Nephron (organoid): ENCODE results near the gene MMP3.

Source experiments
- H3K27ac Mint-ChIP-seq, 3 experiments: 2 replicates each; pipeline ENCODE4 v1.8.0; 2020; ENCODE audit warnings: mixed read lengths in 3 of 3, mild to moderate bottlenecking in 2 of 3, moderate library complexity in 1 of 3
- H3K27me3 Mint-ChIP-seq: 2 replicates; pipeline ENCODE4 v1.8.0; 2021; ENCODE audit warnings: low read depth, mild to moderate bottlenecking, moderate library complexity, mixed read lengths
- H3K36me3 Mint-ChIP-seq: 2 replicates; pipeline ENCODE4 v1.8.0; 2020; ENCODE audit warnings: low read depth, mixed read lengths
- H3K4me1 Mint-ChIP-seq: 2 replicates; pipeline ENCODE4 v1.8.0; 2020; ENCODE audit warnings: mixed read lengths
- H3K4me3 Mint-ChIP-seq, 3 experiments: 2 replicates each; pipeline ENCODE4 v1.8.0; 2020; ENCODE audit warnings: mild to moderate bottlenecking in 3 of 3, mixed read lengths in 3 of 3, moderate library complexity in 2 of 3
- H3K9me3 Mint-ChIP-seq: 2 replicates; pipeline ENCODE4 v1.8.0; 2020; ENCODE audit warnings: mixed read lengths
- TF ChIP-seq, protein P1 (sequence below), 3 experiments: fragments of 200-600 bp; sonication (generic); IDR thresholded peaks; one replicate each; pipeline ENCODE4 v1.5.0; 2021; ENCODE audit warnings: antibody characterized with exemption in 3 of 3; ENCODE audit not compliant: unreplicated experiment in 3 of 3

The MMP3 gene

DNA sequence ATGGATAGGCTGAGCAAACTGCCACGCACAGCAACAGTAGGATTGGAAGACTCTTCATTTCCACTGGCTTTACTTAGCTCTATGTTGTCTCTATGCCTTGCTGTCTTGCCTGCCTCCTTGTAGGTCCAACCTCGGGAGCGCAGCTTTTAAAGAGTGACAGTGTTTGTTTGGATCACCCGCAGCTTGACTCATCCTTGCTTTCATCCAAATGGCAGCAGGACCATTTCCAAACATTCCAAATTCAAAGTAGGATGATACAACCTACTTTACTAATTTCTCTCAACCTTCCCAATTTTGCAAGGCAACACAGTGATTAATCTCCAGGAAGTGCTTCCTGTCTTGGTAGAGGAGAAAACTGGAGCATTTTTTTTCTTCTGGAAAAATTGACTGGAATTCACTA, at the start of gene MMP3:
Gene MMP3 (minus strand): TSS at position 121 of the 400 bp plus-strand sequence. CDS start 63 bp downstream, at position 58.
- Mint-ChIP-seq H3K27ac (no peak within 1 kb of the TSS), H3K9me3 (no peaks in the 10 kb centered on the region), H3K27me3 (no peaks in the 10 kb centered on the region), H3K4me3 (no peak within 1 kb of the TSS), H3K4me1 (peaks cover 13% of the 10 kb centered on the region), H3K36me3 (no peaks in the 10 kb centered on the region)
- TF ChIP-seq, protein P1, sequence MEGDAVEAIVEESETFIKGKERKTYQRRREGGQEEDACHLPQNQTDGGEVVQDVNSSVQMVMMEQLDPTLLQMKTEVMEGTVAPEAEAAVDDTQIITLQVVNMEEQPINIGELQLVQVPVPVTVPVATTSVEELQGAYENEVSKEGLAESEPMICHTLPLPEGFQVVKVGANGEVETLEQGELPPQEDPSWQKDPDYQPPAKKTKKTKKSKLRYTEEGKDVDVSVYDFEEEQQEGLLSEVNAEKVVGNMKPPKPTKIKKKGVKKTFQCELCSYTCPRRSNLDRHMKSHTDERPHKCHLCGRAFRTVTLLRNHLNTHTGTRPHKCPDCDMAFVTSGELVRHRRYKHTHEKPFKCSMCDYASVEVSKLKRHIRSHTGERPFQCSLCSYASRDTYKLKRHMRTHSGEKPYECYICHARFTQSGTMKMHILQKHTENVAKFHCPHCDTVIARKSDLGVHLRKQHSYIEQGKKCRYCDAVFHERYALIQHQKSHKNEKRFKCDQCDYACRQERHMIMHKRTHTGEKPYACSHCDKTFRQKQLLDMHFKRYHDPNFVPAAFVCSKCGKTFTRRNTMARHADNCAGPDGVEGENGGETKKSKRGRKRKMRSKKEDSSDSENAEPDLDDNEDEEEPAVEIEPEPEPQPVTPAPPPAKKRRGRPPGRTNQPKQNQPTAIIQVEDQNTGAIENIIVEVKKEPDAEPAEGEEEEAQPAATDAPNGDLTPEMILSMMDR (IDR thresholded peaks at IDR 0.05; ENCODE audit: unreplicated experiment in 3 of 3) = no peak

DNA sequence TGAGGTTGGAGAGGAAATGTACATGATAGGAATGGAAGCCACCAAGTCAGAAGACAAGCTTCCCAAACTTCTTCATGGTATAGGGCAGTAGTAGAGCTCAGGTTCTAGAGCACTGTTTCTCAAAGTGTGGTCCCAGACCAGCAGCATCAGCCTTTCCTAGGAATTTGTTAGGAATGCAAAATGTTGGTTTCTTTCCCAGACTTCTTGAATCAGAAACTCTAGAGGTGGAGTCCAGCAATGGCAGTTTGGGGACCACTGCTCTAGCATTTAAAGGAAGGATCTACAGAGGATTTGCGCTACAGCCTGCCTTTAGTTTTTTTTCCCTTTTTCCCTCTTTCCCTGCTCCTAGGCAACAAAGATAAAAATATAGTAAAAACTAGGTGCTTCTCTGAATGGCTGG, 48.3 kb upstream of the MMP3 start:
- Mint-ChIP-seq H3K4me3 (no peak overlapping the region), H3K4me1 (no peaks in the 10 kb centered on the region), H3K36me3 (no peaks in the 10 kb centered on the region), H3K27ac (no peak overlapping the region), H3K27me3 (no peaks in the 10 kb centered on the region), H3K9me3 (peaks cover 13% of the 10 kb centered on the region)
- TF ChIP-seq, protein P1 (IDR thresholded peaks at IDR 0.05; ENCODE audit: unreplicated experiment in 3 of 3) = no peak

DNA sequence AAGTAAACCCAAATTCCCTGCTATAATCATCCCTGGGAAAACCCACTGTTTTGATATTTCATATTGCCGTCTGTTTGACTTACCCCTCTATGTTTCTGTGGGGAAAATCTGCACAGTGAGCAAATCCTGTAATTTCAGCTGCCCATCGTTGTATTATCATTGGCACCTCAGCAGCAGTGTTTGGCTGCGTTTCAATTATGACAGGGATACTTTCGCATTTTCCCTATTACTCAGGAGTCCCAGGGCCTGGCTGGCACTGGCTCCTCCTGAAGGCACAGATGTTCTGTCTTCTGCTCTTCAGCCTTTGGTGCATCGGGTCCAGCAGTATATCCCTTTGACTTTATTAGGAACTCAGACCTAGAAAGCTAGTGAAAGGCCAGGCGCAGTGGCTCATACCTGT, 43.6 kb upstream of the MMP3 start:
- TF ChIP-seq, protein P1 (IDR thresholded peaks at IDR 0.05; ENCODE audit: unreplicated experiment in 3 of 3) = no peak
- H3K27ac Mint-ChIP-seq = no peak overlapping the region
- H3K9me3 Mint-ChIP-seq = no peaks in the 10 kb centered on the region
- H3K4me1 Mint-ChIP-seq = no peaks in the 10 kb centered on the region
- no peak overlapping the region for H3K4me3 Mint-ChIP-seq
- H3K27me3 Mint-ChIP-seq = no peaks in the 10 kb centered on the region
- H3K36me3 Mint-ChIP-seq = no peaks in the 10 kb centered on the region

GRCh38 chr11:102883141-102883540, 39.7 kb upstream of the MMP3 start:
- Mint-ChIP-seq H3K9me3 (no peaks in the 10 kb centered on the region), H3K4me3 (no peak overlapping the region), H3K27me3 (no peaks in the 10 kb centered on the region), H3K27ac (no peak overlapping the region), H3K4me1 (no peaks in the 10 kb centered on the region), H3K36me3 (no peaks in the 10 kb centered on the region)
- TF ChIP-seq, protein P1 (IDR thresholded peaks at IDR 0.05; ENCODE audit: unreplicated experiment in 3 of 3) = no peak

DNA sequence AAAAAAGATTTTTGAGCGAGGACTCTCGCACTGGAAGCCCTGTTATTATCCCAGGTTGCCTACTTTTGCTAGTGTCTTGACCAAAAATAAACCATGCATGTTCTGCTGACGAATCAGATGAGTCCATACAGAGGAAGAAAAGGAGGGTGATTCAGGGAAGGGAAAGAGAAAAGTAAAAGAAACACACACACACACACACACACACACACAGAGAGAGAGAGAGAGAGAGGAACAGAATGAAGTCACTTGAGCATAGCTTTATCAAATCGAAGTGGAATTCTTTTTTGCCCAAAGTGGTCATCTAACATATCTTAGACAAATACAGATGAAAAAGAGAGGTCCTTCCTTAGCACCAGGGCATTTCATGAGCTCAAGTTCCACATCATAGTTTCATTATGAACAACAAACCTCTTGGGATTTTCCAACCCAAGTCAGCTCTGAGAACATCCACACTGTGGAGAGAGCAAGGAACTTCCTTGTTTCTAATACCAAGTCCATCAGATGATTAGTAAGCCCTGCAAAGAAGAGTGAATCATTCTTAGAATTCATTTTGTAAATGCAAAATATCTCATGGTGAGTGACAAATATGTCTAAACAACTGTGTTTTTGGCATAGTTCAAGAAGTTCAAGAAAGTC, 39.1 kb upstream of the MMP3 start:
- Mint-ChIP-seq H3K27me3 (no peaks in the 10 kb centered on the region), H3K36me3 (no peaks in the 10 kb centered on the region), H3K4me1 (no peaks in the 10 kb centered on the region), H3K27ac (no peak overlapping the region), H3K9me3 (no peaks in the 10 kb centered on the region), H3K4me3 (no peak overlapping the region)
- TF ChIP-seq, protein P1 (IDR thresholded peaks at IDR 0.05; ENCODE audit: unreplicated experiment in 3 of 3) = no peak

DNA sequence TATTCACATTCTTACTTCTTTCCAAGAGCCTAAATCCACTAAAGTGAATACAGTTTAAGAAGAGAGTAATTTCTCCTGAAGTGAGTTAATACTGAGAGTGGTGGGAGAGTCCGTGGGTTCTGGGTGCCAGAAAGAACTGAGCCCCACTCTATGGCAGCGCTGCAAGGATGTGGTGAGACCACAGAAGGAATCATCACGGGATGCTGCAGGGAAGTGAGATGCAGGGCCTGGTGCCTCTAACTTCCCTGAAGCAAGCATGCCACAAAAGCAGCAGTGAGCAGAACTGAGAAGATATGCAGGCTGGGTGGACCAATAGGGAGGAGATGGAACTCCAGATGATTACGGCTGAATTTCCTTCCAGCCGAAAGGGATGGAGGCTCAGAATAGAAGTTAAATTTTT, 36.4 kb upstream of the MMP3 start:
- TF ChIP-seq, protein P1 (IDR thresholded peaks at IDR 0.05; ENCODE audit: unreplicated experiment in 3 of 3) = no peak
- H3K4me3 Mint-ChIP-seq = no peak overlapping the region
- no peaks in the 10 kb centered on the region for H3K9me3 Mint-ChIP-seq
- no peaks in the 10 kb centered on the region for H3K27me3 Mint-ChIP-seq
- no peaks in the 10 kb centered on the region for H3K36me3 Mint-ChIP-seq
- H3K27ac Mint-ChIP-seq = no peak overlapping the region
- H3K4me1 Mint-ChIP-seq = no peaks in the 10 kb centered on the region
